GM21717 (cell line): ENCODE measurements around the gene CPO.
"Not testable (repeated sequence)": the region's sequence is repeated elsewhere in the genome, so short reads cannot be mapped to it uniquely, and the experiment has no call there.

Source experiments
- ATAC-seq: cut with Tn5 transposase; IDR thresholded peaks from one replicate; pipeline ENCODE4 v1.9.1; 2021; ENCODE audit warnings: mild to moderate bottlenecking, moderate library complexity; ENCODE audit not compliant: unreplicated experiment

Gene CPO

GRCh38 chr2:206939340-206939739, at the start of gene CPO:
Gene CPO (plus strand): TSS chr2:206939518. CDS start chr2:206939600, 82 bp downstream.
- ATAC-seq = no peak

- ATAC-seq = no peak
These were observed 49.1 kb upstream of the CPO start for GRCh38 chr2:206890179-206890578.

- ATAC-seq = no peak
These were observed 48.4 kb upstream of the CPO start for GRCh38 chr2:206890926-206891325.

- no peak for ATAC-seq
These were observed 24.2 kb upstream of the CPO start for GRCh38 chr2:206915121-206915520.

- ATAC-seq = no peak
These were observed 21.1 kb upstream of the CPO start for GRCh38 chr2:206918263-206918662.

- ATAC-seq = no peak
These were observed 19.0 kb upstream of the CPO start for GRCh38 chr2:206920310-206920709.

GRCh38 chr2:206920951-206921350, 18.4 kb upstream of the CPO start:
- no peak for ATAC-seq

DNA sequence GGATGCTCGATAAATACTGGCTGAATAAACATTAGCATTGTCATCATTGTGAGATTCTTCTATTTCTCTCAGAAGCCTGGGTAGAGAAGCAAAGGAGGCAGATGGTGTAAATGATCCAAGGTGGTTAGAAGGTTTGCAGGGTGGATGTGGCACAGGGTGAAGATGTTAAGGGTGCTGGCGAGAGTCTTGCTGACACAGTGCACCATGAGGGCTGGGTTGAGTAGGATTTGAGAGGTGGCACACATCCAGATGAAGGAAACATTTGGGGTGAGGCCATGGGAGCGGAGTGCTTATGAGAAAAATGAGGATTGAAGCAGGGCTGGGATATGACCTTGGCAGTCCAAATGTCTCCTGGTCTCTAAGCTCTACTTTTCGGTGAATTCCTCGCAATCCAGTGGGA, 17.8 kb upstream of the CPO start:
- no peak for ATAC-seq

DNA sequence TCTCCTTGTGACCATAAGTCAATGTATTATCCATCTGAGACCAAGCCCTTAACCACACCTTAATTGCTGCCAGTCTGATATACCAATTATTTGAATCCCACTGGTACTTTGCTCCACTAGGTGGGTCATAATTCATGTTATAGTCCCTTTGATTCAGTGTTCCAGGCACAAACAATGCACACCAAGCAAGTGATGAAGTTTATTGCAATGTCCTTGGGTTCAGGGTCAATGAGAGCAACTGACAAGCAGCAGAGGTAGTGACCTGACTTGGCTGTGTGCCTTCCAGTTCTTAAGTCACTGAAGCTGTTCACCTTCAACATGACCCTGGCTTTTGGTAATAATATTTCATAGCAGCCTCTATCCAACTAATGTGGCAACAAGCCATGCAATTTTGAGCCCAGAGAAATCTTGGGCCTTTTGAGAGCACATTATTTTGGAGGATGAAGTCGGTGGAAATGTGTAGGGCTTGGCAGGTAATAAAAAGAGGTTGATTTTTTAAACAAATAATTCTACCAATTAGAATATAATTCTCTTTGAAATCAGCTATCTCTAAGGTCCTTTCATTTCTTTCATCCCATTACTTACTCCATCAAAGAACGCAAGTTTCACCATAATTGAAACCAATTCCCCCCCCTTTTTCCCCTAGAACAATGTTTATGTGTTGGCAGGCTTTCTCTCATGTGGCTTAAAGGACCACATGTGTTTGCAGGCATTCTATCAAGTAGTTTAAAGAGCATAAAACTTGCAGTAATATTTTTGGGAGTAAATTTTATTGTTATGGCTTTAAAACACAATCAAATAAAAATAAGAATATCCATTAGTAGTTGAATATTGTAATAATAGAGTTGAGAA, 3.1 kb upstream of the CPO start:
- ATAC-seq = no peak

DNA sequence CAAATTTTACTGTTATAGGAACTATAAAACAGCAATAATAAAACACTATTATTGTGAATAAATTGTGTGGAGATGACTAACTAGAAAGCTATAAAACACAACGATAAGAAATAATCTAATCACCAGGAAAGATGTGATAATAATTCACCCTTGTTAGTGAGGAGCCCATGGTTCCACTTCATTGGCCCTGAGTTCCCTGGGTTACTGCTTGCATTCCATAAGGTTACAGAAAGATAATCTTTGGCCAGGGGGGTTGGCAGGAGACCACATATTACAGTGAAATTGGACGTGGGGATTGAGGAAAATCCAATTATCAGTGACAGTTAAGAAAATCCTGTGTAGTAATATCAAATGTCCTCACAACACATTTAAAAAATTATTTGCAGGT, 2.5 kb upstream of the CPO start:
- ATAC-seq = no peak

DNA sequence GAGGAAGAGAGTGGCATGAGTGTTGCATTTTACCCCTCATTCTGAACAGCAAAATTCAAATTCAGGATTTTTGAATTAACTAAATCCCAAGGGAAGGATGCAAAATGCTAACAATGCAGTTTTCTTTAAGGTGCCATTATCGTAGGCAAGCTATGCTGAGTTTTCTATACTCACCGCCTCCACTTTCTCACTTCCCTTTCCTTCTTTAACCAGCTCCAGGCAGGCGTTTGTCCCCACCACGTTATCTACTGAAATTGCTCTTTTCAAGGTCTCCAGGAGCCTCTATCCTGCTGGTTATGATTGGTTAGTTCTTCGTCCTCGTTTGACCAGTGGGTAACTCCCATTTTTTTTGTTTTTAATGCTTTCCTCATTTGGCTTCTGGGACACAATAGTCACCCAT, 1.8 kb upstream of the CPO start:
- peak; percentile 94 for ATAC-seq

DNA sequence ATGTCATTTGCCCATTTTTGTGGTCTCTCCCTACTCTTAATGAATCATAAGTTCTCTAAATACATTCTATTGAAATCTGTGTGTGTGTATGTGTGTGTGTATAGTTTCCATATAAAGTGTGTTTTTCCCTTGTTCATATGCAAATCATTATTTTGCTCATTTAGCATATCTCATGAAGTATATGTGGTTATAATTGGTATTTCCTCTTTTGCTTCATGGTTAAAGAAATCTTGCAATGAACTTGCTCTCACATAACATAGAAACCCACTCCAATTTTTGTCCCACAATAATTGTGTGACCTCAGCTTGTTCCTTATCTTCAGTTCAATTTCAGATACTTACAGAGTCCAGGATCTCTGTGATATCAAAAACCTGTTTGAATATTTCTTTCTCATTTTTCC, 1.2 kb downstream of the CPO start:
- no peak for ATAC-seq

- ATAC-seq = no peak
These were observed 3.5 kb downstream of the CPO start for GRCh38 chr2:206942592-206943478.

GRCh38 chr2:206953404-206953803, 14.1 kb downstream of the CPO start:
- ATAC-seq = not testable (repeated sequence)

GRCh38 chr2:206955253-206955652, 15.9 kb downstream of the CPO start:
- no peak for ATAC-seq

DNA sequence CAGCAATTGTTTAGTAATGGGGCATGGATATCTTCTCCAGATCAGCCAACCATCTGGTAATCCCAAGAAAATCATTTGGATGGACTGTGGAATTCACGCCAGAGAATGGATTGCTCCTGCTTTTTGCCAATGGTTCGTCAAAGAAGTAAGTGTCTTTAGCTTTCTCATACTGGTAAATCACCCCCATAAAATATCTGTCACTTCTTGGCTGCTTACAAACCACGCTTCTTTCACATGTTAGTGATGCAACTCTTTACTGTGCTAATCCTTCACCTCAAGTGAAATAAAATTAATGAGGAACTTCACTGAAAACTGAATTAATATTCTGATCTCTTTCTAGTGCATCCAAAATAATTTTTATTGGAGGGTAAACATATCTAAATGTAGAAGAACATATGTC, 18.9 kb downstream of the CPO start:
- no peak for ATAC-seq

DNA sequence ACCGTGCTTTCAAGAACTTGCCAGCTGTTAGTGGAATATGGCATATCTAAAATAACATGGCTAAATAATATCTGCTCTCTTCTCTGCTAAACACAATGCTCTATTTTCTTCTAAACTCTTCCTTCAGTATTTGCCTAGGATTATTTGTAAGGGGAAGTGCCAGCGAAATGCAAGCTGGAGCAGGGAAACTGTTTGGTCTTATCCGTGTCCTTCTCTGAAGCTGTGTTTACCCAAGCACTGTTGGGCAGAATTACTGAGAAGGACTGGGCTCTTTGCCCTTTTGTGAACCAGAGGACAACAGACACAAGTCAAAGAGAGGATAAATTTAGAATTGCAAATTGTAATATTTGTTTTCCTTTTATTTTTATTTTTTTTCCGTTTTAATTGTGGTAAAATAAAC, 23.6 kb downstream of the CPO start:
- no peak for ATAC-seq

- ATAC-seq = no peak
These were observed 29.1 kb downstream of the CPO start for GRCh38 chr2:206968134-206969086.

- no peak for ATAC-seq
These were observed 29.9 kb downstream of the CPO start for GRCh38 chr2:206969192-206969591.

- ATAC-seq = no peak
These were observed 31.5 kb downstream of the CPO start for GRCh38 chr2:206970589-206971360.
